Activated CD8-positive, alpha-beta memory T cell treated with anti-CD3 and anti-CD28 coated beads, Interleukin-2, amount 50 U/mL, for 24 hours (primary cell): Measurements from ENCODE around the gene ENTREP1.

Experiments used
- DNase-seq: peaks from one replicate; pipeline ENCODE4 v3.0.0-alpha.2; 2020; ENCODE audit errors: extremely low read depth

ENTREP1 gene

GRCh38 chr9:69319324-69320025 is 5.5 kb upstream of the ENTREP1 start:
- DNase-seq, result no peak

GRCh38 chr9:69322256-69322655 is 2.8 kb upstream of the ENTREP1 start:
- no peak for DNase-seq

- DNase-seq, result no peak
Observed at GRCh38 chr9:69323861-69324260, 1.2 kb upstream of the ENTREP1 start.

GRCh38 chr9:69325409-69326212 is 596 bp downstream of the ENTREP1 start:
- DNase-seq, result no peak

- no peak for DNase-seq
Observed at GRCh38 chr9:69326261-69326660, 1.2 kb downstream of the ENTREP1 start.

GRCh38 chr9:69330580-69330979 is 5.6 kb downstream of the ENTREP1 start:
- DNase-seq, result no peak

GRCh38 chr9:69331444-69331843 is 6.4 kb downstream of the ENTREP1 start:
- no peak for DNase-seq

- no peak for DNase-seq
Observed at GRCh38 chr9:69332067-69332685, 7.2 kb downstream of the ENTREP1 start.

- no peak for DNase-seq
Observed at GRCh38 chr9:69333716-69334115, 8.7 kb downstream of the ENTREP1 start.

GRCh38 chr9:69334317-69334716 is 9.3 kb downstream of the ENTREP1 start:
- DNase-seq, result no peak

GRCh38 chr9:69339620-69340019 is 14.6 kb downstream of the ENTREP1 start:
- no peak for DNase-seq

GRCh38 chr9:69340631-69341030 is 15.6 kb downstream of the ENTREP1 start:
- no peak for DNase-seq

GRCh38 chr9:69342769-69343168 is 17.8 kb downstream of the ENTREP1 start:
- DNase-seq, result no peak

- no peak for DNase-seq
Observed at GRCh38 chr9:69344459-69344858, 19.4 kb downstream of the ENTREP1 start.

- DNase-seq, result no peak
Observed at GRCh38 chr9:69346596-69347390, 21.8 kb downstream of the ENTREP1 start.

- DNase-seq, result no peak
Observed at GRCh38 chr9:69347607-69348006, 22.6 kb downstream of the ENTREP1 start.

GRCh38 chr9:69351227-69351626 is 26.2 kb downstream of the ENTREP1 start:
- no peak for DNase-seq

GRCh38 chr9:69355232-69355631 is 30.2 kb downstream of the ENTREP1 start:
- DNase-seq, result no peak

- no peak for DNase-seq
Observed at GRCh38 chr9:69357030-69357775, 32.2 kb downstream of the ENTREP1 start.

- no peak for DNase-seq
Observed at GRCh38 chr9:69357821-69358220, 32.8 kb downstream of the ENTREP1 start.

GRCh38 chr9:69363191-69363590 is 38.2 kb downstream of the ENTREP1 start:
- DNase-seq, result no peak
